Lower leg skin (tissue), 3 donors: ENCODE measurements around the gene ANGPTL5.

Source experiments
- POLR2A ChIP-seq, 2 donors: fragments of 450-650 bp; IDR thresholded peaks; one replicate each; pipeline ENCODE4 v1.6.1; 2016 to 2017; ENCODE audit warnings: antibody characterized with exemption in 2 of 2, mild to moderate bottlenecking in 1 of 2, moderate library complexity in 1 of 2
- TF ChIP-seq, protein P1 (sequence below), 3 donors: fragments of 450-650 bp; IDR thresholded peaks; one replicate each; pipeline ENCODE4 v1.5.1; 2016; ENCODE audit warnings: antibody characterized with exemption in 3 of 3, mild to moderate bottlenecking in 3 of 3, moderate library complexity in 2 of 3

GRCh38 chr11:101944923-101945322 is 28.6 kb upstream of the ANGPTL5 start:
- TF ChIP-seq, protein P1, sequence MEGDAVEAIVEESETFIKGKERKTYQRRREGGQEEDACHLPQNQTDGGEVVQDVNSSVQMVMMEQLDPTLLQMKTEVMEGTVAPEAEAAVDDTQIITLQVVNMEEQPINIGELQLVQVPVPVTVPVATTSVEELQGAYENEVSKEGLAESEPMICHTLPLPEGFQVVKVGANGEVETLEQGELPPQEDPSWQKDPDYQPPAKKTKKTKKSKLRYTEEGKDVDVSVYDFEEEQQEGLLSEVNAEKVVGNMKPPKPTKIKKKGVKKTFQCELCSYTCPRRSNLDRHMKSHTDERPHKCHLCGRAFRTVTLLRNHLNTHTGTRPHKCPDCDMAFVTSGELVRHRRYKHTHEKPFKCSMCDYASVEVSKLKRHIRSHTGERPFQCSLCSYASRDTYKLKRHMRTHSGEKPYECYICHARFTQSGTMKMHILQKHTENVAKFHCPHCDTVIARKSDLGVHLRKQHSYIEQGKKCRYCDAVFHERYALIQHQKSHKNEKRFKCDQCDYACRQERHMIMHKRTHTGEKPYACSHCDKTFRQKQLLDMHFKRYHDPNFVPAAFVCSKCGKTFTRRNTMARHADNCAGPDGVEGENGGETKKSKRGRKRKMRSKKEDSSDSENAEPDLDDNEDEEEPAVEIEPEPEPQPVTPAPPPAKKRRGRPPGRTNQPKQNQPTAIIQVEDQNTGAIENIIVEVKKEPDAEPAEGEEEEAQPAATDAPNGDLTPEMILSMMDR (IDR thresholded peaks at IDR 0.05), result no peak
- no peak for TF ChIP-seq POLR2A (IDR thresholded peaks at IDR 0.05)
